ENCODE results near the gene STPG4.

Gene STPG4

DNA sequence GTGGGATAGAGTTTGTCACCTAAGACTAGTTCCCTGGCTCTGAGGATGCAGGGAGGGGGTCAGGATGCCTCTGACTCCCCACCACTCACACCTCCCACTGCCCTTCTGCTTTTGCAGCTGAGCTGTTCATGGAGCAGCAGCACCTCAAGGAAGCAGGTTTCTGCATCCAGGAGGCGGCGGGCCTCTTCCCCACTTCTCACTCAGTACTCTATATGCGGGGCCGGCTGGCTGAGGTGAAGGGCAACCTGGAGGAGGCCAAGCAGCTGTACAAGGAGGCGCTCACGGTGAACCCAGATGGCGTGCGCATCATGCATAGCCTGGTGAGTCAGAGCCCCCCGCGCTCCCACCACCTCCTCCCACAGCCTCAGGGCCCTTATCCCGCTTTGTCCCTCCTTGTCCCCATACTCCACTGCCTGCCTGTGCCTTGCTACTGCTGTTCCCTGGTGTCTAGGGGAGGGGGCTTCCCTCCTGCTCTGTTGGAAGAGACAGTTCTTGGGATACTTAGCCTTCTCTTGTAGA lies 94.4 kb downstream of the STPG4 start:
- no peak for ATAC-seq
- TF ChIP-seq ZNF70 (CRISPR knock-in tag; IDR thresholded peaks at IDR 0.05) (no peak), CSDC2 (CRISPR knock-in tag; IDR thresholded peaks at IDR 0.05) (no peak), ZC3H10 (CRISPR knock-in tag; IDR thresholded peaks at IDR 0.05) (no peak), PPARA (CRISPR knock-in tag; IDR thresholded peaks at IDR 0.05; ENCODE audit: borderline replicate concordance) (no peak), SNAI2 (CRISPR knock-in tag; IDR thresholded peaks at IDR 0.05) (no peak), ESRRG (CRISPR knock-in tag; IDR thresholded peaks at IDR 0.05) (no peak)
- TF ChIP-seq, protein P1, sequence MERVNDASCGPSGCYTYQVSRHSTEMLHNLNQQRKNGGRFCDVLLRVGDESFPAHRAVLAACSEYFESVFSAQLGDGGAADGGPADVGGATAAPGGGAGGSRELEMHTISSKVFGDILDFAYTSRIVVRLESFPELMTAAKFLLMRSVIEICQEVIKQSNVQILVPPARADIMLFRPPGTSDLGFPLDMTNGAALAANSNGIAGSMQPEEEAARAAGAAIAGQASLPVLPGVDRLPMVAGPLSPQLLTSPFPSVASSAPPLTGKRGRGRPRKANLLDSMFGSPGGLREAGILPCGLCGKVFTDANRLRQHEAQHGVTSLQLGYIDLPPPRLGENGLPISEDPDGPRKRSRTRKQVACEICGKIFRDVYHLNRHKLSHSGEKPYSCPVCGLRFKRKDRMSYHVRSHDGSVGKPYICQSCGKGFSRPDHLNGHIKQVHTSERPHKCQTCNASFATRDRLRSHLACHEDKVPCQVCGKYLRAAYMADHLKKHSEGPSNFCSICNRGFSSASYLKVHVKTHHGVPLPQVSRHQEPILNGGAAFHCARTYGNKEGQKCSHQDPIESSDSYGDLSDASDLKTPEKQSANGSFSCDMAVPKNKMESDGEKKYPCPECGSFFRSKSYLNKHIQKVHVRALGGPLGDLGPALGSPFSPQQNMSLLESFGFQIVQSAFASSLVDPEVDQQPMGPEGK (CRISPR knock-in tag; IDR thresholded peaks at IDR 0.05; ENCODE audit: borderline replicate concordance): no peak
- TF ChIP-seq, protein P2, sequence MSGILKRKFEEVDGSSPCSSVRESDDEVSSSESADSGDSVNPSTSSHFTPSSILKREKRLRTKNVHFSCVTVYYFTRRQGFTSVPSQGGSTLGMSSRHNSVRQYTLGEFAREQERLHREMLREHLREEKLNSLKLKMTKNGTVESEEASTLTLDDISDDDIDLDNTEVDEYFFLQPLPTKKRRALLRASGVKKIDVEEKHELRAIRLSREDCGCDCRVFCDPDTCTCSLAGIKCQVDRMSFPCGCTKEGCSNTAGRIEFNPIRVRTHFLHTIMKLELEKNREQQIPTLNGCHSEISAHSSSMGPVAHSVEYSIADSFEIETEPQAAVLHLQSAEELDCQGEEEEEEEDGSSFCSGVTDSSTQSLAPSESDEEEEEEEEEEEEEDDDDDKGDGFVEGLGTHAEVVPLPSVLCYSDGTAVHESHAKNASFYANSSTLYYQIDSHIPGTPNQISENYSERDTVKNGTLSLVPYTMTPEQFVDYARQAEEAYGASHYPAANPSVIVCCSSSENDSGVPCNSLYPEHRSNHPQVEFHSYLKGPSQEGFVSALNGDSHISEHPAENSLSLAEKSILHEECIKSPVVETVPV (CRISPR knock-in tag; IDR thresholded peaks at IDR 0.05): no peak

DNA sequence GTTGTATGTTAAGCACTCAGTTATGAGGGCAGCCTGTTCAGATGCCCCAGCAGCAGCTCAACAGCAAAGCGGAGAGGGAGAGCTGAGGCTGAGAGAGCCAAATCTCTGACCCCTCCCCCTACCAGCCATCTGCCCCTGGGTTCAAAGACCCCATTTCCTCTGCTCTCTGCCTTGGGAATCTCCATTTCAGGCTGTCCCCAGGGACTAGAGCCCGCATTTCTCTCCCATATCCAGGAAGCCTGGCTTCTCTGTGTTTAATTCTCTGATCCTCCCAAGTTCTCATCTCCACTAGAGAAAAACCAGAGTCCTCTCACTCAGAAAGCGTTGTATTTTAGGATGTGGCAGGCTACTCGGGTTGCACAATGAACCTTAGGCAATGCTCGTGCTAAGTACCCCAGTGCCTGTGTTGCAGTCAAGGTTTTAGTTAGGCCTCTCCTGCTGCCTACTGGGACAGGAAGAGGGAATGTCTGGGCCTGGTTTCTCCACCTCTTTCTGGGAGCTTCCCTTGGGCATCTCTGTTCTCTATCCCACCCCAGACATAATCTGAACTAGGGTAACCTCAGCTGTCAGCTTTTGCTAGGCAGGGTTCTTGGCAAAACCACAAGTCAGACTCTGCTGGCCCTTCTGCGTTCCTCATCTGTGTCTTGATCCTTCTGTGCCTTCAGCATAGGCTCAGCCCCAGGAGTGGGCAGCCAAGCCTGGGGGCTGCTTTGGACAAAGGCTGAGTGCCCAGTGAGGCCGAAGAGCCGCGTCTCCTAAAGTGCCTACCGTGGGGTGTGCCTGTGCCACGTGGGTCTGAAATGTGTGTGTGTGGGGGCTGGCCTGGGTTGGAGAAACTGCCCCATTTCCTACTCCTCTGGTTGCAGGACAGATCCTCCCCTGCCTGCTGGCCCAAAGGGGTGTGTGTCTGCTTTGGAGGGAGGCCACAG lies 96.8 kb downstream of the STPG4 start:
- no peak for TF ChIP-seq ZNF70 (CRISPR knock-in tag; IDR thresholded peaks at IDR 0.05)
- TF ChIP-seq, protein P1 (CRISPR knock-in tag; IDR thresholded peaks at IDR 0.05; ENCODE audit: borderline replicate concordance): no peak
- TF ChIP-seq RARB (CRISPR knock-in tag; IDR thresholded peaks at IDR 0.05): no peak
- TF ChIP-seq ISL1 (CRISPR knock-in tag; IDR thresholded peaks at IDR 0.05): no peak
- TF ChIP-seq ZFP30 (CRISPR knock-in tag; IDR thresholded peaks at IDR 0.05): no peak
- no peak for TF ChIP-seq ARNTL (CRISPR knock-in tag; IDR thresholded peaks at IDR 0.05; ENCODE audit: borderline replicate concordance, low read depth)
- no peak for TF ChIP-seq SNAI2 (CRISPR knock-in tag; IDR thresholded peaks at IDR 0.05)
- TF ChIP-seq ESRRG (CRISPR knock-in tag; IDR thresholded peaks at IDR 0.05): no peak
- TF ChIP-seq TOX (CRISPR knock-in tag; IDR thresholded peaks at IDR 0.05; ENCODE audit: borderline replicate concordance): no peak
- TF ChIP-seq BACH2 (CRISPR knock-in tag; IDR thresholded peaks at IDR 0.05; ENCODE audit: borderline replicate concordance): no peak
- TF ChIP-seq OSR1 (CRISPR knock-in tag; IDR thresholded peaks at IDR 0.05): no peak
- TF ChIP-seq, protein P3, sequence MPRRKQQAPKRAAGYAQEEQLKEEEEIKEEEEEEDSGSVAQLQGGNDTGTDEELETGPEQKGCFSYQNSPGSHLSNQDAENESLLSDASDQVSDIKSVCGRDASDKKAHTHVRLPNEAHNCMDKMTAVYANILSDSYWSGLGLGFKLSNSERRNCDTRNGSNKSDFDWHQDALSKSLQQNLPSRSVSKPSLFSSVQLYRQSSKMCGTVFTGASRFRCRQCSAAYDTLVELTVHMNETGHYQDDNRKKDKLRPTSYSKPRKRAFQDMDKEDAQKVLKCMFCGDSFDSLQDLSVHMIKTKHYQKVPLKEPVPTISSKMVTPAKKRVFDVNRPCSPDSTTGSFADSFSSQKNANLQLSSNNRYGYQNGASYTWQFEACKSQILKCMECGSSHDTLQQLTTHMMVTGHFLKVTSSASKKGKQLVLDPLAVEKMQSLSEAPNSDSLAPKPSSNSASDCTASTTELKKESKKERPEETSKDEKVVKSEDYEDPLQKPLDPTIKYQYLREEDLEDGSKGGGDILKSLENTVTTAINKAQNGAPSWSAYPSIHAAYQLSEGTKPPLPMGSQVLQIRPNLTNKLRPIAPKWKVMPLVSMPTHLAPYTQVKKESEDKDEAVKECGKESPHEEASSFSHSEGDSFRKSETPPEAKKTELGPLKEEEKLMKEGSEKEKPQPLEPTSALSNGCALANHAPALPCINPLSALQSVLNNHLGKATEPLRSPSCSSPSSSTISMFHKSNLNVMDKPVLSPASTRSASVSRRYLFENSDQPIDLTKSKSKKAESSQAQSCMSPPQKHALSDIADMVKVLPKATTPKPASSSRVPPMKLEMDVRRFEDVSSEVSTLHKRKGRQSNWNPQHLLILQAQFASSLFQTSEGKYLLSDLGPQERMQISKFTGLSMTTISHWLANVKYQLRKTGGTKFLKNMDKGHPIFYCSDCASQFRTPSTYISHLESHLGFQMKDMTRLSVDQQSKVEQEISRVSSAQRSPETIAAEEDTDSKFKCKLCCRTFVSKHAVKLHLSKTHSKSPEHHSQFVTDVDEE (CRISPR knock-in tag; IDR thresholded peaks at IDR 0.05): no peak
- TF ChIP-seq ZFP3 (CRISPR knock-in tag; IDR thresholded peaks at IDR 0.05): no peak

DNA sequence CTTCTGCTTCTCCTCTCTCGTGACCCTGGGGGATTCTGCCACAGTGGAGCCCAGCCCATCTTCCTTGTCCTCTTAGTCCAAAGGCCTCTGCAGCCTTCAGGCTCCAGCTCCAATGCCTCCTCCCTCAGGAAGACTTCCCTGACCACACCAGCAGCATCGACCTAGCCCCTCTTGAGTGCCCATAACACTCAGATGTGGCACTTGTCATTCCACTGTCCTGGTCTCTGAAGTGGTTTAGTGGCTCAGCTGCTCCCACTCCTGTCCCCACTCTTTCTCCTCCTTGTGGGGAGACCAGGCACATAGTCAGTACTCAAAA lies 97.5 kb downstream of the STPG4 start:
- ATAC-seq: no peak
- TF ChIP-seq ZFP3 (CRISPR knock-in tag; IDR thresholded peaks at IDR 0.05) (no peak), BACH2 (CRISPR knock-in tag; IDR thresholded peaks at IDR 0.05; ENCODE audit: borderline replicate concordance) (no peak), ISL1 (CRISPR knock-in tag; IDR thresholded peaks at IDR 0.05) (no peak), SNAI2 (CRISPR knock-in tag; IDR thresholded peaks at IDR 0.05) (no peak), ZFP30 (CRISPR knock-in tag; IDR thresholded peaks at IDR 0.05) (no peak), ZNF8 (CRISPR knock-in tag; IDR thresholded peaks at IDR 0.05) (no peak), ZNF70 (CRISPR knock-in tag; IDR thresholded peaks at IDR 0.05) (no peak), ARNTL (CRISPR knock-in tag; IDR thresholded peaks at IDR 0.05; ENCODE audit: borderline replicate concordance, low read depth) (no peak), ESRRG (CRISPR knock-in tag; IDR thresholded peaks at IDR 0.05) (no peak), ZNF565 (CRISPR knock-in tag; conservative IDR thresholded peaks at IDR 0.05; ENCODE audit: low read depth) (no peak)

More for the DNA sequence above, 96.8 kb downstream of the STPG4 start:
- ATAC-seq: peak; percentile 18
